Smooth muscle cell (in vitro differentiated cells): ENCODE measurements around the gene SMARCD1. TPM values are rescaled to one million over a fixed set of nuclear protein-coding genes. Genes with fewer than 3 reads are reported as not detected.
A peak's percentile ranks its signal among the peaks of the same experiment; 100 is the strongest.

Experiments used
- DNase-seq: peaks from one replicate; lab custom pipeline; 2025; ENCODE audit not compliant: unreplicated experiment; lab: John Stamatoyannopoulos, UW
- H2AFZ ChIP-seq: fragments of 200-600 bp; sonication (generic); 2 replicates; pipeline ENCODE4 v1.6.0; 2016; ENCODE audit warnings: antibody characterized with exemption, low read depth, mild to moderate bottlenecking
- H3F3A ChIP-seq: fragments of 200-600 bp; sonication (generic); 2 replicates; pipeline ENCODE4 v1.6.0; 2017; ENCODE audit warnings: antibody characterized with exemption, low read depth
- H3K27ac ChIP-seq: fragments of 200-600 bp; sonication (generic); 2 replicates; pipeline ENCODE4 v1.5.1; 2016; ENCODE audit warnings: low read depth, mild to moderate bottlenecking
- H3K27me3 ChIP-seq: fragments of 200-600 bp; sonication (generic); 2 replicates; pipeline ENCODE4 v1.6.1; 2016; ENCODE audit warnings: low read depth, mild to moderate bottlenecking
- H3K36me3 ChIP-seq: fragments of 200-600 bp; sonication (generic); 2 replicates; pipeline ENCODE4 v1.5.1; 2016; ENCODE audit warnings: low read depth
- H3K4me1 ChIP-seq: fragments of 200-600 bp; sonication (generic); 2 replicates; pipeline ENCODE4 v1.5.1; 2016; ENCODE audit warnings: low read depth
- H3K4me2 ChIP-seq: fragments of 200-600 bp; sonication (generic); 2 replicates; pipeline ENCODE4 v1.6.0; 2016; ENCODE audit warnings: mild to moderate bottlenecking
- H3K4me3 ChIP-seq: fragments of 200-600 bp; sonication (generic); 2 replicates; pipeline ENCODE4 v1.5.1; 2016; ENCODE audit warnings: mild to moderate bottlenecking
- H3K79me2 ChIP-seq: fragments of 200-600 bp; sonication (generic); 2 replicates; pipeline ENCODE4 v1.6.0; 2016; ENCODE audit warnings: low read depth, mild to moderate bottlenecking
- H3K9ac ChIP-seq: fragments of 200-600 bp; sonication (generic); 2 replicates; pipeline ENCODE4 v1.6.0; 2016; ENCODE audit warnings: low read depth
- H3K9me3 ChIP-seq: fragments of 200-600 bp; sonication (generic); replicated peaks from 2 replicates; pipeline ENCODE4 v1.5.1; 2016; ENCODE audit warnings: low read depth
- H4K20me1 ChIP-seq: fragments of 200-600 bp; sonication (generic); 2 replicates; pipeline ENCODE4 v1.6.0; 2016; ENCODE audit warnings: low read depth
- CTCF ChIP-seq: fragments of 200-600 bp; sonication (generic); IDR thresholded peaks from 2 replicates; pipeline ENCODE4 v1.5.1; 2017; ENCODE audit warnings: borderline replicate concordance, mild to moderate bottlenecking, antibody characterized with exemption; ENCODE audit not compliant: insufficient read depth, poor library complexity, severe bottlenecking
- WGBS: methylation state at CpG from one replicate; pipeline ENCODE4 v1.1.7; 2016; ENCODE audit warnings: low lambda C conversion rate; 5-methylcytosine and 5-hydroxymethylcytosine counted together
- polyA plus RNA-seq: library from polyadenylated mRNA; unstranded; fragments of >200 nt; fragmentation: Nextera tagmentation; extraction: Ambion mirVana; gene quantifications from 2 replicates; pipeline ENCODE4 v1.2.1, GENCODE V29; 2016
- total RNA-seq: library from RNA; depleted of rRNA; stranded (reverse); fragments of >200 nt; gene quantifications from 2 replicates; pipeline ENCODE4 v1.2.3, GENCODE V29; 2014

Gene SMARCD1
- total and polyA plus RNA-seq, 2 experiments from 2014 or later = 24.1 to 39.6 TPM

GRCh38 chr12:50102131-50102531, 17.0 kb downstream of the SMARCD1 start:
- Histone ChIP-seq H3K9ac (no peak overlapping the region), H3F3A (peaks cover 14% of the 10 kb centered on the region), H4K20me1 (no peaks in the 10 kb centered on the region), H3K4me2 (no peak overlapping the region), H3K79me2 (no peaks in the 10 kb centered on the region), H3K4me1 (no peaks in the 10 kb centered on the region), H3K27ac (no peak overlapping the region), H2AFZ (no peak overlapping the region), H3K4me3 (no peak overlapping the region), H3K27me3 (no peaks in the 10 kb centered on the region), H3K9me3 (no peaks in the 10 kb centered on the region), H3K36me3 (peaks cover 3% of the 10 kb centered on the region)
- DNase-seq = no peak
- 98% methylated on average over 2 of the region's 2 CpGs for WGBS
- TF ChIP-seq CTCF = no peak

- Histone ChIP-seq H3K4me1 (no peaks in the 10 kb centered on the region), H3K4me3 (no peak overlapping the region), H2AFZ (no peak overlapping the region), H3K27ac (no peak overlapping the region), H3K9ac (no peak overlapping the region), H4K20me1 (no peaks in the 10 kb centered on the region), H3K36me3 (peaks cover 3% of the 10 kb centered on the region), H3K27me3 (no peaks in the 10 kb centered on the region), H3K9me3 (no peaks in the 10 kb centered on the region), H3K79me2 (no peaks in the 10 kb centered on the region), H3K4me2 (no peak overlapping the region), H3F3A (peaks cover 14% of the 10 kb centered on the region)
- DNase-seq = no peak
- no peak for TF ChIP-seq CTCF
- 97% methylated on average over 8 of the region's 8 CpGs for WGBS
Observed at GRCh38 chr12:50102646-50103309, 17.6 kb downstream of the SMARCD1 start.

GRCh38 chr12:50103351-50103750, 18.2 kb downstream of the SMARCD1 start:
- H4K20me1 ChIP-seq = no peaks in the 10 kb centered on the region
- no peaks in the 10 kb centered on the region for H3K9me3 ChIP-seq
- no peak for TF ChIP-seq CTCF
- no peaks in the 10 kb centered on the region for H3K27me3 ChIP-seq
- H3K36me3 ChIP-seq = peaks cover 3% of the 10 kb centered on the region
- H3K27ac ChIP-seq = no peak overlapping the region
- H3K4me3 ChIP-seq = no peak overlapping the region
- no peaks in the 10 kb centered on the region for H3K79me2 ChIP-seq
- no peaks in the 10 kb centered on the region for H3K4me1 ChIP-seq
- no peak overlapping the region for H2AFZ ChIP-seq
- DNase-seq = no peak
- H3F3A ChIP-seq = peaks cover 14% of the 10 kb centered on the region
- 100% methylated on average over 2 of the region's 2 CpGs for WGBS
- H3K9ac ChIP-seq = no peak overlapping the region
- H3K4me2 ChIP-seq = no peak overlapping the region

- H3K4me3 ChIP-seq = no peak within 1 kb of the TSS
- no peaks in the 10 kb centered on the region for H3K36me3 ChIP-seq
- no peaks in the 10 kb centered on the region for H3K27me3 ChIP-seq
- TF ChIP-seq CTCF = no peak
- no peak within 1 kb of the TSS for H2AFZ ChIP-seq
- DNase-seq = no peak
- H3K9me3 ChIP-seq = no peaks in the 10 kb centered on the region
- 52% methylated on average over 13 of the region's 13 CpGs for WGBS
- H3K27ac ChIP-seq = no peak within 1 kb of the TSS
- H3K4me2 ChIP-seq = peak within 1 kb of the TSS; percentile 25
- no peaks in the 10 kb centered on the region for H3K4me1 ChIP-seq
- H4K20me1 ChIP-seq = no peaks in the 10 kb centered on the region
- H3K9ac ChIP-seq = no peak within 1 kb of the TSS
- peaks cover 9% of the 10 kb centered on the region for H3F3A ChIP-seq
- H3K79me2 ChIP-seq = no peaks in the 10 kb centered on the region
Observed at GRCh38 chr12:50103767-50104321, 18.7 kb downstream of the SMARCD1 start, which contains the start of gene GPD1. Gene GPD1 (plus strand): TSS chr12:50104008. CDS start chr12:50104051, 43 bp downstream.
